Loucy (cell line): ENCODE results near the gene BCAS3.

Experiments used
- CTCF ChIP-seq: fragments of 200-600 bp; sonication (generic); conservative IDR thresholded peaks from 2 replicates; pipeline ENCODE4 v1.5.1; 2014; ENCODE audit warnings: mild to moderate bottlenecking, antibody characterized with exemption, low read length
- EZH2phosphoT487 ChIP-seq: fragments of 200-600 bp; IDR thresholded peaks from 2 replicates; pipeline ENCODE4 v1.6.1; 2018; ENCODE audit warnings: antibody characterized with exemption, mild to moderate bottlenecking, moderate library complexity, borderline replicate concordance

- TF ChIP-seq CTCF (no peak), EZH2phosphoT487 (no peak)
These were observed 30.9 kb upstream of the BCAS3 start for GRCh38 chr17:60646701-60647100.
